ENCODE data around the gene NPM1. TPM values are rescaled to one million over a fixed set of nuclear protein-coding genes. Genes with fewer than 3 reads are reported as not detected.
"Not testable (repeated sequence)": the region's sequence is repeated elsewhere in the genome, so short reads cannot be mapped to it uniquely, and the experiment has no call there.

Gene NPM1
- total RNA-seq, 1 donor from 2014 or later = 1,016 TPM

GRCh38 chr5:171390883-171391677 lies 3.4 kb downstream of the NPM1 start:
- Mint-ChIP-seq H3K4me1 (ENCODE audit: unreplicated experiment) (peaks cover 26% of the 10 kb centered on the region), H3K4me3 (ENCODE audit: unreplicated experiment) (peak overlapping the region; percentile 12), H3K9me3 (ENCODE audit: unreplicated experiment) (no peaks in the 10 kb centered on the region), H3K36me3 (ENCODE audit: low read depth, unreplicated experiment) (peaks cover 25% of the 10 kb centered on the region), H3K27ac (ENCODE audit: unreplicated experiment) (peak overlapping the region; percentile 20), H3K27me3 (ENCODE audit: unreplicated experiment) (peaks cover 11% of the 10 kb centered on the region)
- no peak for DNase-seq (ENCODE audit: low spot score)
- TF ChIP-seq CTCF (IDR thresholded peaks at IDR 0.05; ENCODE audit: unreplicated experiment) = no peak

DNA sequence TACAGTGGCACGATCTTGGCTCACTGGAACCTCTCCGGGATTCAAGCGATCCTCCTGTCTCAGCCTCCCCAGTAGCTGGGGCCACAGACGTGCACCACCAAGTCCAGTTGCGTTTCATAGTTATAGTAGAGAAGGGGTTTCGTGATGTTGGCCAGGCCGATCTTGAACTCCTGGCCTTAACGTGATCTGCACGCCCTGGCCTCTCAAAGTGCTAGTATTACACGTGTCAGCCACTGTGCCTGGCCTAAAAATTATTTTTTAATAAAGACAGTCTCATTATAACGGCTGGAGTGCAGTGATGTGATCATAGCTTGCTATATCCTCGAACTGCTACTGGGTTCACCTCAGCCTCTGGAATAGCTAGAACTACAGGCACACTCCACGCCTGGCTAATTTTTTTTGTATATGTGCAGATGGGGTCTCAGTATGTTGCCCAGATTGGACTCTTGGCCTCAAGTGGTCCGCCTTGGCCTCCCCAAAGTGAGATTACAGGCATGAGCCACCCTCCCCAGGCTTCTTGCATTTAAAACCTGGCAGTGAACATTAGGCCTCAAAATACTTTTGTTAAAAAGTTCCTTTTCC lies 4.4 kb downstream of the NPM1 start:
- H3K4me3 Mint-ChIP-seq (ENCODE audit: unreplicated experiment) = no peak overlapping the region
- TF ChIP-seq CTCF (IDR thresholded peaks at IDR 0.05; ENCODE audit: unreplicated experiment) = no peak
- H3K4me1 Mint-ChIP-seq (ENCODE audit: unreplicated experiment) = peaks cover 25% of the 10 kb centered on the region
- no peaks in the 10 kb centered on the region for H3K9me3 Mint-ChIP-seq (ENCODE audit: unreplicated experiment)
- no peak overlapping the region for H3K27ac Mint-ChIP-seq (ENCODE audit: unreplicated experiment)
- peaks cover 28% of the 10 kb centered on the region for H3K36me3 Mint-ChIP-seq (ENCODE audit: low read depth, unreplicated experiment)
- peaks cover 7% of the 10 kb centered on the region for H3K27me3 Mint-ChIP-seq (ENCODE audit: unreplicated experiment)
- DNase-seq (ENCODE audit: low spot score) = no peak

- H3K36me3 Mint-ChIP-seq (ENCODE audit: low read depth, unreplicated experiment) = peaks cover 33% of the 10 kb centered on the region
- no peak overlapping the region for H3K4me3 Mint-ChIP-seq (ENCODE audit: unreplicated experiment)
These were observed 5.0 kb downstream of the NPM1 start for GRCh38 chr5:171392585-171393159.

DNA sequence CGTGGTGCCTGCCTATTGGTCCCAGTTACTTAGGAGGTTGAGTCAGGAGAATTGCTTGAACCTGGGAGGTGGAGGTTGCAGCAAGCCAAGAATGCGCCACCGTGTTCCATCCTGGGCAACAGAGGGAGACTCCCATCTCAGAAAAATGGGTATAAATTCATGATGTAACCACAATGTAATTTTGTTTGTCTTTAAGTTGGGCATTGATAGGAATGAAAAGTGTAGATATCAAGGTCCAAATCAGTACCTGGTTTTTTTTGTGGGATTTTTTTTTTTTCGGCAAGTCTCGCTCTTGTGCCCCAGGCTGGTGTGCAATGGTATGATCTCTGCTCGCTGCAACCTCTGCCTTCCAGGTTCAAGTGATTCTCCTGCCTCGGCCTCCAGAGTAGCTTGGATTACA lies 7.4 kb downstream of the NPM1 start:
- H3K27me3 Mint-ChIP-seq (ENCODE audit: unreplicated experiment) = no peaks in the 10 kb centered on the region
- peaks cover 48% of the 10 kb centered on the region for H3K36me3 Mint-ChIP-seq (ENCODE audit: low read depth, unreplicated experiment)
- no peak for TF ChIP-seq CTCF (IDR thresholded peaks at IDR 0.05; ENCODE audit: unreplicated experiment)
- DNase-seq (ENCODE audit: low spot score) = no peak
- no peaks in the 10 kb centered on the region for H3K9me3 Mint-ChIP-seq (ENCODE audit: unreplicated experiment)
- peaks cover 11% of the 10 kb centered on the region for H3K4me1 Mint-ChIP-seq (ENCODE audit: unreplicated experiment)
- H3K27ac Mint-ChIP-seq (ENCODE audit: unreplicated experiment) = no peak overlapping the region
- H3K4me3 Mint-ChIP-seq (ENCODE audit: unreplicated experiment) = no peak overlapping the region

More at GRCh38 chr5:171392585-171393159, 5.0 kb downstream of the NPM1 start:
- no peak overlapping the region for H3K27ac Mint-ChIP-seq (ENCODE audit: unreplicated experiment)
- no peak for DNase-seq (ENCODE audit: low spot score)
- no peak for TF ChIP-seq CTCF (IDR thresholded peaks at IDR 0.05; ENCODE audit: unreplicated experiment)
- peaks cover 1% of the 10 kb centered on the region for H3K27me3 Mint-ChIP-seq (ENCODE audit: unreplicated experiment)
- H3K4me1 Mint-ChIP-seq (ENCODE audit: unreplicated experiment) = peaks cover 23% of the 10 kb centered on the region
- no peaks in the 10 kb centered on the region for H3K9me3 Mint-ChIP-seq (ENCODE audit: unreplicated experiment)

- H3K27ac Mint-ChIP-seq (ENCODE audit: unreplicated experiment); H3K4me1 Mint-ChIP-seq (ENCODE audit: unreplicated experiment): not testable (repeated sequence)
These were observed 8.9 kb downstream of the NPM1 start for GRCh38 chr5:171396583-171396982.

More at GRCh38 chr5:171396583-171396982, 8.9 kb downstream of the NPM1 start:
- not testable (repeated sequence) for H3K4me3 Mint-ChIP-seq (ENCODE audit: unreplicated experiment); H3K9me3 Mint-ChIP-seq (ENCODE audit: unreplicated experiment); DNase-seq (ENCODE audit: low spot score); H3K27me3 Mint-ChIP-seq (ENCODE audit: unreplicated experiment)
- peaks cover 54% of the 10 kb centered on the region for H3K36me3 Mint-ChIP-seq (ENCODE audit: low read depth, unreplicated experiment)
